CD14-positive monocyte (primary cell): ENCODE results near the gene SIGLEC7. TPM values are rescaled to one million over a fixed set of nuclear protein-coding genes. Genes with fewer than 3 reads are reported as not detected.

ENCODE experiments used
- DNase-seq, 3 donors: peaks; one replicate each; pipeline ENCODE4 v3.0.0-alpha.2; 2011 to 2022
- H2AFZ ChIP-seq: 2 replicates; pipeline ENCODE4 v1.6.0; 2012; ENCODE audit warnings: mild to moderate bottlenecking, low read depth, low read length, inconsistent platforms; ENCODE audit not compliant: insufficient read depth, poor library complexity, severe bottlenecking
- H3K27ac ChIP-seq, 2 donors: 1 replicate in 1 of 2; 2 replicates in 1 of 2; pipeline ENCODE4 v1.5.1; 2012 to 2013; ENCODE audit warnings: low read length in 2 of 2, control low read depth in 1 of 2, inconsistent platforms in 1 of 2, low read depth in 1 of 2, mild to moderate bottlenecking in 1 of 2
- H3K27me3 ChIP-seq, 2 donors: one replicate each; pipeline versions ENCODE4 v1.6.0 to v1.6.1; 2011 to 2013; ENCODE audit warnings: low read length in 2 of 2; ENCODE audit not compliant: control insufficient read depth in 2 of 2, insufficient read depth in 2 of 2
- H3K36me3 ChIP-seq, 2 donors: replicated peaks in 1 of 2; 1 replicate in 1 of 2; 2 replicates in 1 of 2; pipeline versions ENCODE4 v1.5.1 to v1.6.1; 2012 to 2013; ENCODE audit warnings: low read length in 2 of 2, control low read depth in 1 of 2, inconsistent platforms in 1 of 2, mild to moderate bottlenecking in 1 of 2; ENCODE audit not compliant: insufficient read depth in 2 of 2, control insufficient read depth in 1 of 2
- H3K4me1 ChIP-seq, 2 donors: 1 replicate in 1 of 2; 2 replicates in 1 of 2; pipeline versions ENCODE4 v1.5.1 to v1.6.1; 2012 to 2013; ENCODE audit warnings: low read length in 2 of 2, control low read depth in 1 of 2, inconsistent platforms in 1 of 2, mild to moderate bottlenecking in 1 of 2, moderate library complexity in 1 of 2; ENCODE audit not compliant: insufficient read depth in 2 of 2, control insufficient read depth in 1 of 2
- H3K4me2 ChIP-seq: replicated peaks from 2 replicates; pipeline ENCODE3; 2012; ENCODE audit warnings: low read length, moderate library complexity, mild to moderate bottlenecking; ENCODE audit not compliant: poor library complexity, severe bottlenecking; ENCODE audit errors: extremely low read depth
- H3K4me3 ChIP-seq, 3 experiments: fragments of 200-600 bp in 1 of 3; sonication (generic) in 1 of 3; replicated peaks in 1 of 3; 1 replicate in 2 of 3; 2 replicates in 1 of 3; pipeline ENCODE4 v1.5.1; 2011 to 2013; ENCODE audit warnings: low read length in 3 of 3, mild to moderate bottlenecking in 3 of 3, control low read depth in 2 of 3, low read depth in 2 of 3, inconsistent platforms in 1 of 3, moderate library complexity in 1 of 3
- H3K79me2 ChIP-seq: 2 replicates; pipeline ENCODE4 v1.6.0; 2012; ENCODE audit warnings: mild to moderate bottlenecking, control low read depth, inconsistent platforms, low read length, moderate library complexity; ENCODE audit not compliant: insufficient read depth
- H3K9ac ChIP-seq: 2 replicates; pipeline ENCODE4 v1.6.0; 2017; ENCODE audit warnings: low read length, mild to moderate bottlenecking; ENCODE audit not compliant: insufficient read depth, poor library complexity, severe bottlenecking
- H3K9me3 ChIP-seq, 2 donors: replicated peaks in 1 of 2; 1 replicate in 1 of 2; 2 replicates in 1 of 2; pipeline versions ENCODE4 v1.5.1 to v1.6.1; 2012 to 2013; ENCODE audit warnings: low read length in 2 of 2, control low read depth in 1 of 2; ENCODE audit not compliant: control insufficient read depth in 1 of 2, insufficient read depth in 1 of 2
- H4K20me1 ChIP-seq: 2 replicates; pipeline ENCODE4 v1.6.0; 2012; ENCODE audit warnings: mild to moderate bottlenecking, low read length, control low read depth, moderate library complexity; ENCODE audit not compliant: insufficient read depth
- H3K27ac Mint-ChIP-seq, 7 donors: one replicate each; pipeline ENCODE4 v1.8.0; 2020; ENCODE audit warnings: mild to moderate bottlenecking in 7 of 7, mixed read lengths in 7 of 7, moderate library complexity in 6 of 7, inconsistent platforms in 2 of 7
- H3K27me3 Mint-ChIP-seq, 3 donors: one replicate each; pipeline ENCODE4 v1.8.0; 2021 to 2022; ENCODE audit warnings: low read depth in 3 of 3, mild to moderate bottlenecking in 3 of 3, mixed read lengths in 3 of 3, moderate library complexity in 3 of 3, inconsistent platforms in 1 of 3
- H3K36me3 Mint-ChIP-seq, 2 donors: one replicate each; pipeline ENCODE4 v1.8.0; 2020; ENCODE audit warnings: mixed read lengths in 2 of 2, inconsistent platforms in 1 of 2, mild to moderate bottlenecking in 1 of 2
- H3K4me1 Mint-ChIP-seq: one replicate; pipeline ENCODE4 v1.8.0; 2020; ENCODE audit warnings: mild to moderate bottlenecking, mixed read lengths
- H3K4me3 Mint-ChIP-seq, 2 donors: one replicate each; pipeline ENCODE4 v1.8.0; 2020; ENCODE audit warnings: mild to moderate bottlenecking in 2 of 2, mixed read lengths in 2 of 2, moderate library complexity in 1 of 2
- H3K9me3 Mint-ChIP-seq, 7 donors: one replicate each; pipeline ENCODE4 v1.8.0; 2020 to 2022; ENCODE audit warnings: mixed read lengths in 7 of 7, mild to moderate bottlenecking in 6 of 7, moderate library complexity in 6 of 7, inconsistent platforms in 2 of 7
- WGBS: methylation state at CpG from one replicate; pipeline ENCODE4 v1.1.5; 2013; ENCODE audit warnings: missing lambda C conversion rate; ENCODE audit not compliant: insufficient coverage; 5-methylcytosine and 5-hydroxymethylcytosine counted together
- intact Hi-C, 2 donors: fragments of 100-400 bp; cut with micrococcal nuclease; formaldehyde crosslinking; loops; one replicate each; pipeline versions ENCODE4 v1.15.0 to v1.15.1; 2023
- polyA plus RNA-seq, 3 donors: library from polyadenylated mRNA; depleted of rRNA in 1 of 3; unstranded in 2 of 3; stranded (reverse) in 1 of 3; fragments of 300-500 nt in 2 of 3; fragments of >200 nt in 1 of 3; fragmentation: Illumina TruSeq in 2 of 3; gene quantifications; 1 replicate in 2 of 3; 2 replicates in 1 of 3; pipeline ENCODE4 v1.2.3, GENCODE V29; 2012 to 2021
- TF ChIP-seq, protein P1 (sequence below): fragments of 200-600 bp; IDR thresholded peaks from one replicate; pipeline ENCODE4 v1.8.0; 2022; ENCODE audit warnings: antibody characterized with exemption, mild to moderate bottlenecking

SIGLEC7 gene
- polyA plus RNA-seq, 3 donors = 71.8 to 93.3 (median 82.0) TPM

DNA sequence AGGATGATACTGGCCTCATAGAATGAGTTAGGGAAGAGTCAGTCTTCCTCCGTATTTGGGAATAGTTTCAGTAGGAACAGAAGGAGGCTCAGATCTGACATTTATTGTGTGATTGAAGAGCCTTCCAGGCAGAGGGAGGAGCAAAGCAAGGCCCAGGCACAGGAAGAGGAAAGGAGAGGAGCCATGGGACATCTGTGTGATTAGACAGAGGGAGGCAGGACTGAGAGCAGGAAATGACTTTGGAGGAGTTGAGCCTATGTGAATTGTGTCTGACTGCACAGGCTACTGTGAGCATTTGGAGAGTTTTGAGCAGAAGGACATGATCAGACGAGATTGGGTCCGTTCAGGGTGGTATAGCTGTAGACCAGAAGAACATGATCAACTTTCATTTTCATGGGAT is 8.5 kb downstream of the SIGLEC7 start:
- H3K4me3 ChIP-seq = no peak overlapping the region
- peaks cover 80 to 91% of the 10 kb centered on the region in 2 donors for H3K36me3 Mint-ChIP-seq
- no peaks in the 10 kb centered on the region for H3K9me3 ChIP-seq
- peaks cover 63% of the 10 kb centered on the region for H3K79me2 ChIP-seq
- no peak overlapping the region for H3K9ac ChIP-seq
- DNase-seq = no peak
- H3K4me1 ChIP-seq = peaks cover 38 to 56% of the 10 kb centered on the region in 2 donors
- peaks cover 0 to 5% (median 0%) of the 10 kb centered on the region in 7 donors for H3K9me3 Mint-ChIP-seq
- intact Hi-C loops = no loop called here
- TF ChIP-seq, protein P1, sequence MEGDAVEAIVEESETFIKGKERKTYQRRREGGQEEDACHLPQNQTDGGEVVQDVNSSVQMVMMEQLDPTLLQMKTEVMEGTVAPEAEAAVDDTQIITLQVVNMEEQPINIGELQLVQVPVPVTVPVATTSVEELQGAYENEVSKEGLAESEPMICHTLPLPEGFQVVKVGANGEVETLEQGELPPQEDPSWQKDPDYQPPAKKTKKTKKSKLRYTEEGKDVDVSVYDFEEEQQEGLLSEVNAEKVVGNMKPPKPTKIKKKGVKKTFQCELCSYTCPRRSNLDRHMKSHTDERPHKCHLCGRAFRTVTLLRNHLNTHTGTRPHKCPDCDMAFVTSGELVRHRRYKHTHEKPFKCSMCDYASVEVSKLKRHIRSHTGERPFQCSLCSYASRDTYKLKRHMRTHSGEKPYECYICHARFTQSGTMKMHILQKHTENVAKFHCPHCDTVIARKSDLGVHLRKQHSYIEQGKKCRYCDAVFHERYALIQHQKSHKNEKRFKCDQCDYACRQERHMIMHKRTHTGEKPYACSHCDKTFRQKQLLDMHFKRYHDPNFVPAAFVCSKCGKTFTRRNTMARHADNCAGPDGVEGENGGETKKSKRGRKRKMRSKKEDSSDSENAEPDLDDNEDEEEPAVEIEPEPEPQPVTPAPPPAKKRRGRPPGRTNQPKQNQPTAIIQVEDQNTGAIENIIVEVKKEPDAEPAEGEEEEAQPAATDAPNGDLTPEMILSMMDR = no peak
- peaks cover 53% of the 10 kb centered on the region for H3K4me1 Mint-ChIP-seq
- no peak overlapping the region for H2AFZ ChIP-seq
- peaks cover 0 to 4% (median 2%) of the 10 kb centered on the region in 3 donors for H3K27me3 Mint-ChIP-seq
- H4K20me1 ChIP-seq = peaks cover 35% of the 10 kb centered on the region
- H3K27me3 ChIP-seq = no peaks in the 10 kb centered on the region
- no peak overlapping the region for H3K4me3 Mint-ChIP-seq
- H3K4me2 ChIP-seq = no peak overlapping the region
- peaks cover 64 to 83% of the 10 kb centered on the region in 2 donors for H3K36me3 ChIP-seq
- no peak overlapping the region for H3K27ac Mint-ChIP-seq
- WGBS = 92% methylated on average over 3 of the region's 3 CpGs
- H3K27ac ChIP-seq = no peak overlapping the region

DNA sequence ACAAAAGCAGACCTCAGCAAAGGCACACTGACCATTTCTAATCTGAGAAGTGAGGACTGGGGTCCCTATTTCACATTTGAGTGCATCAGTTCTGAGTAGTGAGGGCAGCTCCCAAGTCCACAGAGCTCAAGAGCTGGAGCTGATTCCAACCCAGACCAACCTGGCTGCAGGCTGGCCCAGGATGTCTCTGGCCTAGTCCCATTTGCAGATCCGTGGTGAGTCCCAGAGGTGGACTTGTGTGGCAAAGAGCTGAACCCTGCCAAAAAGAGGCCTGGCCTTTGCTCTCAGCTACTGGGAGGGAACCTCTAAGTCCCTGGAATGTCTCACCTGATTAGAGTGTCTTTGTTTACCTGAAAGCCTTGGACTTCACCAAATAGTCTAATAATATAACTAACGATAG is 14.6 kb downstream of the SIGLEC7 start:
- no peak overlapping the region for H2AFZ ChIP-seq
- H3K79me2 ChIP-seq = peaks cover 11% of the 10 kb centered on the region
- H3K27ac Mint-ChIP-seq = no peak overlapping the region
- peaks cover 50 to 51% of the 10 kb centered on the region in 2 donors for H3K36me3 Mint-ChIP-seq
- H3K4me2 ChIP-seq = no peak overlapping the region
- H3K4me1 Mint-ChIP-seq = peaks cover 12% of the 10 kb centered on the region
- H3K9me3 Mint-ChIP-seq = peaks cover 0 to 4% (median 0%) of the 10 kb centered on the region in 7 donors
- peaks cover 8 to 13% of the 10 kb centered on the region in 2 donors for H3K4me1 ChIP-seq
- no peaks in the 10 kb centered on the region for H3K9me3 ChIP-seq
- H3K36me3 ChIP-seq = peaks cover 46 to 54% of the 10 kb centered on the region in 2 donors
- H4K20me1 ChIP-seq = peaks cover 20% of the 10 kb centered on the region
- H3K4me3 ChIP-seq = no peak overlapping the region
- no peak overlapping the region for H3K27ac ChIP-seq
- no peak for DNase-seq
- H3K4me3 Mint-ChIP-seq = no peak overlapping the region
- no peak overlapping the region for H3K9ac ChIP-seq
- TF ChIP-seq, protein P1 = no peak
- no peaks in the 10 kb centered on the region for H3K27me3 ChIP-seq
- intact Hi-C loops = no loop called here
- WGBS = 88% methylated on average over 2 of the region's 2 CpGs
- peaks cover 2 to 8% (median 3%) of the 10 kb centered on the region in 3 donors for H3K27me3 Mint-ChIP-seq
